SHP77 (cell line): Measurements from ENCODE around the gene SERPINA4.

Experiments
- DNase-seq, 2 experiments: peaks; one replicate each; lab custom pipeline; 2025; lab: John Stamatoyannopoulos, UW

Gene SERPINA4

GRCh38 chr14:94542811-94543440 is 18.3 kb upstream of the SERPINA4 start:
- DNase-seq, result no peak

DNA sequence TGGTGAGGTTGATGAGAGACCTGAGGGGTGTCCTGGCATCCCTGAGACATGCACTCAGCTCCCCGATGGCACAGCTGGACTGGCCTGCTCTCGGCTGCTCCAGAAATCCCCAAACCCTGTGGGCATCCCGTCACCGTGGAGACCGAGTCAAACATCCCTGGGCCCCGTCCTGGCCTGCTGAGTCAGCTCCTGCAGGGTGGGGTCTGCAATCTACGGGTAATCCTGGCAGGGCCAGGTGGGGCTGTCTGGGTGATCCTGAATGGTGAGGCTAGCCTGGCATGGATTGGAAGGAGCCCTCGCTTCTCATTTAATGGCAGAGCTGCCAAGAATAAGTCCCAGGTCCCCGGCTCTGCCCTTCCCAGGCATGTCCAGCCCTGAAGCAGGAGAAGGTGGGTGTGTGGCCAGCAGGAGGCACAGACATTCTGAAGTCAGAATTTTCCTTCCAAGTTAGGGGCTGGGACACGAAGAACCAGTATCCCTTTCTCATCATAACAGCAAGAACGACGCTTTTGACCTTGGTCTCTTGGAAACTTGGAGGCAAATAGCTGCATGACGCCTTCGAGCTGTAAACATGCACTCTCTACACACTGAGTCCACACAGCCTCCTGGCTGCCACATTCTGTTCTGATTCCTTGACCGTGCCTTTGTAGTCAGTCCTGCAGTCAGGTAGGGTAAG is 17.7 kb upstream of the SERPINA4 start:
- DNase-seq, result no peak

DNA sequence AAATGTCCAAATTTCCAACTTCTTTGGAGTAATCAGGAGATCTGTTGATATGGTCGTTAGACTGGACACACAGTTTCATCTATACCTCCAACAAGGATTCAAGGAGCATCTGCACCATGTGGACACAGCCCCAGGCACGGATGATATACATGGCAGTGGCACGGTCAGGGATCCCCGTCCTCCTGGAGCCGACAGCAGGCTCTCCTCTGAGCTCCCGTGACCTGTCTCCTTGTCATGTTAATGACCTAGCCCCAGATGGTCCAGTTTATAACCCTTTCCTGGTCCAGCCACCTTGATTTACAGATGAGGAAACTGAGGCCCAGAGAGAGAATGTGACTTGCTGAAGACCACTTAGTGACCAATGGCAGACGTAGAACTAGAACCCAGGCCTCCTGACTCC is 16.5 kb upstream of the SERPINA4 start:
- no peak for DNase-seq

GRCh38 chr14:94545131-94545841 is 16.0 kb upstream of the SERPINA4 start:
- no peak for DNase-seq

DNA sequence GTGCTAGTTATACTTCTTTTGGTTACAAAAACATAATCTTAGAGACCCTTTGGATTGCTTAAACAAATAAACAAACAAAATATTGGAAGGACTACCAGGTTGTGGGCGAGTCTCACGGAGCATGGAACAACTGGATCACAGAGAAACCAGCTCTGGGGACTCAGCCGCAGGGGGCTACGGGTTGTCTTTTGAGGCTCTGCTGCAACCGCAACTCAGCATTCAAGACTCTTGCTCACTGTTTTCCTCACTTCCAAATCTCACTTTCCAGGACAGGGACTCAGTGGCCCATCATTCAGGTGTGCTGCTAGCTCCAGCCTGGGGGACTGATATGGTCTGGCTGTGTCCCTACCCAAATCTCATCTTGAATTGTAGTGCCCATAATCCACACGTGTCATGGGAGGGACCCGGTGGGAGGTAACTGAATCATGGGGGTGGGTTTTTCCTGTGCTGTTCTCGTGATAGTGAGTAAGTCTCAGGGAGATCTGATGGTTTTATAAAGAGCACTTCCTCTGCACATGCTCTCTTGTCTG is 14.0 kb upstream of the SERPINA4 start:
- no peak for DNase-seq

GRCh38 chr14:94547726-94548125 is 13.5 kb upstream of the SERPINA4 start:
- DNase-seq, result no peak

DNA sequence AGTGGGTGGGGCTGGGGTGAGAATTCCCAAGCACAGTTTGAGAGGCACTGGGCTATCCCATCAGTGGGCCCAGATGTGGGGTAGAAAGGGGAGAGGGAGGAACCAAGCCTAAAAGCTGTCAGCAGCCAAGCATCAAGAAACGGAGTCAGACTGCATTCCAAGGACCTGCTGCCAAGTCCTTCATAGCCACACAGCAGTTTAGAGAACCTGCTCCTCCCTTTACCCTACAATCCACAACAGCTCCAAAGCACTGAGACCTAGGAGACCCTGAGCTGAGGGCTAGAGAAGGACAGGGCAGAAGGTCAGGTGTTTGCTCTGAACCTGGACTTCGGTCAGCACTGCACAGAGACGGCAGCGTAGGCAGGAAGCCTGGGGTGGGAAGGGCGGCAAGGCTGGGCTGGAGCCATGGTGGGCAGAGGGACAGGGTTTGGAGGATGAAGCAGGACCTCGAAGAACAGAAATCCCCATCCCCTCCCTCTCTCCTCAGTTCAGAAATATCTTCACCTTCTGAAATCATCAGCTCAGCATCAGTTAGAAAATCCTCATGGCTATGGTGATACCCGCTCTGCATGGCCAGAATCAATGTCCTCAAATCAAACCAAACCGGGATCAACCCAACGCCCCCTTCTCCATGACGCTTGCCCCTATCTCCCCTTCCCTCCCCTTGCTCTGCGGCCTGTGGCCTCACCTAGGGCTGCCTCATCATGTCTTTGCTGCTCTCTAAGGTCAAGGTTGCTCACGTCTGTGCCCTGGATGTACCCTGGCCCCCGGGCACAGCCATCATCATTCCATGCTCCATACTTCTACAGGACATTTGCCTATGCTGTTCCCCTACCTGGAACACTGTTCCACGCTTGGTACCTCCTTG is 12.9 kb upstream of the SERPINA4 start:
- no peak for DNase-seq

DNA sequence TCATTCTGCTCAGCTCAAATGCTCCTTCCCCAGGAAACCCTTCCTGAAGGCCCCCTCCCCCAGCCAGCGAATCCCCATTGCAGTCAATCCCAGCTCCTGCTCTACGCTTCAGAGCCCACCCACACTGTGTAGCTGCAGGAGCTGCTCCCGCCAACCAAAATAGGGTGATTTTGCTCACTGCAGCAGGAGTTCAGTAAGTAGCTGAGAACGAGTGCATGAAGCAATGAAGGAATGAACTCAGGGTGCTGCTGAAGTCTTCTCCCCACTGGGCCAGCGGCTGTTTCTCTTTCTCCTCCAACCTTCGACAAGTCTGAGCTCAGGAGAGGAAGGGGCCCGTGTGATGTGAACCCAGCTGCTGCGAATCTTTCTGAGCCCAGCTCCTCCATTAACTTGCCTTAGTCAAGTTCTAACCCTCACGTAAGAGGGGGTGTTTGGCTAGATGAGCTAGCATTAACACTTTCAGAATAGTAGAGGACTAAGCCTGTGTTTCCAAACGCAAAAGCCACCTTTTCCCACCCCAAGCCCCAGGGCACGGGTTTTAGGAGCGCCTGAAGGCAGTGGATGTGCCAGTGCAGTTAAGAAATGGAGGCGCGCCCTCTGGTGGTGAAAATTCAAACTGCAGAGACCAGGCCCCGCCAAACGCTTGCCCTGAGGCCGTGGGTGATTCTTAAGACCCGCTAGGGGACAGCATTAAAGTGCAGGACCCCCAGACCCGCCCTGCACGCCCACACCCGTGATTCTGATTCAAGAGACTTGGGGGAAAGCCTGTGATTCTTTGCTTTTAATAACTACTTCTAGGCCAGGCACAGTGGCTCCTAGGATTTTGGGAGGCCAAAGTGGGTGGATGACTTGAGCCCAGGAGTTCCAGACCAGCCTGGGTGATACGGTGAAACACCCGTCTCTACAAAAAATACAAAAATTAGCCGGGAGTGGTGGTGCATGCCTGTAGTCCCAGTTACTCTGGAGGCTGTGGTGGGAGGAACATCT is 11.9 kb upstream of the SERPINA4 start:
- DNase-seq, result peak in 1 of 2 experiments; percentile 25

- DNase-seq, result no peak
Observed at GRCh38 chr14:94550041-94550440, 11.2 kb upstream of the SERPINA4 start.

DNA sequence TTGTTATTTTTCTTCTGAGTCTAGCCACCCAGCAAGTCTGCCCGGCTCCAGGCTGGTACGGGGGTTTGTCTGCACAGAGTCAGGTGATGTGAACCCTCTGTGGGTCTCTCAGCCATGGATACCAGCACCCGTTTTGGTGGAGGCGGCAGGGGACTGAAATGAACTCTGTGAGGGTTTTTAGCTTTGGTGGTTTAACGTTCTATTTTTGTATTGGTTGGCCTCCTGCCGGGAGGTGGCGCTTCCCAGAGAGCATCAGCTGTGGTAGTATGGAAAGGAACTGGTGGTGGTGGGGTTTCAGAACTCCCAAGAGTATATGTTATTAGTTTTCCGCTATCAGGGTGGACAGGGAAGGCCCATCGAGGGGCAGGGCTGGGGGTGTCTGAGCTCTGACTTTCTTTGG is 5.3 kb upstream of the SERPINA4 start:
- no peak for DNase-seq

DNA sequence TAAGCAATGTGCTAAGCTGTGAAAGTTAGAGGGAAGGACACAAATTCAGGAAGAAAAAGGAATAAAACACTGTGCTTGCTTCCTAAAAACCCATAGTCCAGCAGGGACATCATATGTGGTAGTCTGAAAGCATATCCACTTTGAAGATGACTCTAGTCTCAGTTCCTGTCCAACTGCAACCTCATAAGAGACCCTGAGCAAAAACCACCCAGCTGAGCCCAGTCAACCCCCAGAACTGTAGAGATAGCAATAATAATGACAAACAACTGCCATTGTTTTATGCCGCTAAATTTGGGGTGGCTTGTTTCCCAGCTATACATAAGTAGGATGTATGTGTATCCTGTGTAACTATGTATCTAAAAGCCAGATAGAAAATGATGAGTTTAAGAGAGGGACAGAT is 3.9 kb upstream of the SERPINA4 start:
- DNase-seq, result no peak

GRCh38 chr14:94558842-94559241 is 2.4 kb upstream of the SERPINA4 start:
- DNase-seq, result no peak

GRCh38 chr14:94559638-94560290 is 1.5 kb upstream of the SERPINA4 start:
- DNase-seq, result no peak

DNA sequence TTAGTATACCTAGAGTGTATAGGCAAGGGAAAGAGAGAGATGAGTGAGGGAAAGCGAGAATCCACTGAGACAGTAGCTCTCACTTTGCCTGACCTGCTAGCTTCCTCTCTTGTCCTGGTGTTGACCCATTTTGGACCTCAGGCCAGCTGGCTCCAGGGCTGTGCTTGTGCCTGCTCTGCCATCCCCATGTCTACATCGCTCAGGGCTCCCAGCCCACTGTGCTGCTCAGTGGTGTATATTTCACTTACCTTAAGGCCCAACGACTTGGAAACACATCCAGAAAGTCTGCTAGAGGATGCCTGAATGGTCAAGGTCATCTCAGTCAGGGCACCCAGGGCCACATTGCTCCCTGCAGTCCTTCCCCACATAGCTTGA is 964 bp upstream of the SERPINA4 start:
- DNase-seq, result no peak

DNA sequence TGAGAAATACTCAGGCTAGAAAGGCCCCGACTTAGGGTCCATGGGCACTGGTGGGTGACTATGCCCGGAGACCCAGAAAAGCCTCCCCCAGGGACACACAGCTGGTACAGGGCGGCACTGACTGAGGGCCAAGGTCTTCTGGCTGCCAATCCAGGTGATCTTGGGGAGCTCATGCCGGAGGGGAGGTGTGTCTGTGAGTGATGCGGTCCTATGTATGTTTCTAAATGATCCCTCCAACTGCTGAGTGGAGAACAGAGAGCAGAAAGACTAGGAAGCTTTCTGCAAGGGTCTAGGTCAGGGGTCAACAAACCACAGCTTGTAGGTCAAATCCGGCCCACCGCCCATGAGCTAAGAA is 391 bp downstream of the SERPINA4 start:
- no peak for DNase-seq

DNA sequence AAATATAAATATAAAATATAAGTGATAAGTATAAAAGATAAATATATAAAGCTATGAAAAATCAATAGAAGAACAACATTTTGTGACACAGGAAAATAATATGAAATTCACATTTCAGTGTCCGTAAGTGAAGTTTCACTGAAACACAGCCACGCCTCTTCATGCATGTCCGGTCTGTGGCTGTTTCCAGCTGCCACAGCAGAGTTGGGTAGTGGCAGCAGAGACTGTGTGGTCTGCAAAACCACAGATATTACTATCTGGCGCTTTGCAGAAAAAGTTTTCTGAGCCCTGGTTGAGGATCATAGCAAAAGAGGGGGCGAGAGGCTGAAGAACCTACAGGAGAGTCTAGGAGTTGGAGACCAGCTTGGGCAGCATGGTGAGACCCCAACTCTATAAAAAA is 780 bp downstream of the SERPINA4 start:
- no peak for DNase-seq

DNA sequence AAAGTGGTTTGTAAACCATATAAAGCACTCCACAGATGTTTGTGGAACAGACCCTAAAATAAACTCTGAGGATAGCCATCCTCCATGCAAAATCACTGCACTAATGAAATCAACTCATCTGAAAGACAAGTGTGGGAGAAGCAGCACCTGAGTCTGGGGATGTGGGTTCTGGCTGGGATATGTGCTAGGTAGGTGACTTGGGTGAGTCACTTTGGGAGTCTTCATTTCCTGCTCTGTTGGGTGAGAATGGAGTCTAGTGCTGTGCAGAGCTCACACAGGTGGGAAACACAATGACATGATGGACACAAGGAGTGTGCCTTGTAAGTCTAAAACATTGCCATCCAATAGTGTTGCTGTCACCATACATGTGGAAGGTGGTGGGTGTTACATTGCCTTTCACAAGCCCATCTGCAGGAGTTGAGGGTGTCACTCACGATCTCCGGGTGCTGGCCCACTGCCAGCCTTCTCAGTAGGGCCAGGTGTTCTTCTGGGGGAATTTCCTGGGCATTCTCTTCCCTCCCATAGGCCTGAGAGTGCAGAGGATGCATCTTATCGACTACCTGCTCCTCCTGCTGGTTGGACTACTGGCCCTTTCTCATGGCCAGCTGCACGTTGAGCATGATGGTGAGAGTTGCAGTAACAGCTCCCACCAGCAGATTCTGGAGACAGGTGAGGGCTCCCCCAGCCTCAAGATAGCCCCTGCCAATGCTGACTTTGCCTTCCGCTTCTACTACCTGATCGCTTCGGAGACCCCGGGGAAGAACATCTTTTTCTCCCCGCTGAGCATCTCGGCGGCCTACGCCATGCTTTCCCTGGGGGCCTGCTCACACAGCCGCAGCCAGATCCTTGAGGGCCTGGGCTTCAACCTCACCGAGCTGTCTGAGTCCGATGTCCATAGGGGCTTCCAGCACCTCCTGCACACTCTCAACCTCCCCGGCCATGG is 2.0 kb downstream of the SERPINA4 start:
- no peak for DNase-seq

DNA sequence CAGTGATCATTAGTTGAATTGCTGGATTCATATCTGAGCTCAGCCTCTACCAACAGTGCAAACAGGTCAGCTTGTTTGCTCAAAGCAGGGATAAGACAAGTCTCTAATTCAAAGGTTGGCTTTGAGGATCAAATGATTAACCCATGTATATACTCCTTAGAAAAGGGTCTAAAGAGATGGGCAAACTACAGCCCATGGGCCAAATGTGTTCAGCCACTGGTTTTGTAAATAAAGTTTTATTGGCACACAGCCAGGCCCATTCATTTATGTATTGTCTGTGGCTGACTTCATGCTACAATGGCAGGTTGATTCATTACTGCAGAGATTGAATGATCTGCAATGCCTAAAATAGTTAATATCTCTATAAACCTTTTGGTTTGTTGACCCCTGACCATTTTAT is 3.1 kb downstream of the SERPINA4 start:
- no peak for DNase-seq

GRCh38 chr14:94568186-94568585 is 6.9 kb downstream of the SERPINA4 start:
- DNase-seq, result no peak
